IMR-90 (cell line): ENCODE data around the gene PGPEP1.

Experiments used
- CEBPB ChIP-seq: IDR thresholded peaks from 2 replicates; pipeline ENCODE4 v1.6.1; 2012; ENCODE audit warnings: low read depth, low read length, improper control_type of control experiment
- CTCF ChIP-seq: conservative IDR thresholded peaks from 2 replicates; pipeline ENCODE4 v1.5.1; 2012; ENCODE audit warnings: mild to moderate bottlenecking, low read depth, low read length, improper control_type of control experiment
- FOS ChIP-seq: fragments of 150-350 bp; IDR thresholded peaks from 2 replicates; pipeline ENCODE4 v1.6.1; 2016; ENCODE audit warnings: low read depth, low read length
- POLR2A ChIP-seq: IDR thresholded peaks from 2 replicates; pipeline ENCODE4 v1.6.1; 2012; ENCODE audit warnings: mild to moderate bottlenecking, low read depth, low read length
- TF ChIP-seq, protein P1 (sequence below): fragments of 150-350 bp; IDR thresholded peaks from 2 replicates; pipeline ENCODE4 v1.6.1; 2017; ENCODE audit warnings: mild to moderate bottlenecking, antibody characterized with exemption, low read length, low read depth
- TF ChIP-seq, protein P2 (sequence below): fragments of 150-350 bp; IDR thresholded peaks from 2 replicates; pipeline ENCODE4 v1.6.1; 2016; ENCODE audit warnings: low read depth, mild to moderate bottlenecking, low read length, moderate library complexity, borderline replicate concordance

GRCh38 chr19:18385359-18385674, 44.9 kb downstream of the PGPEP1 start:
- TF ChIP-seq CTCF: no peak
- TF ChIP-seq POLR2A: no peak
- no peak for TF ChIP-seq CEBPB
- TF ChIP-seq, protein P1, sequence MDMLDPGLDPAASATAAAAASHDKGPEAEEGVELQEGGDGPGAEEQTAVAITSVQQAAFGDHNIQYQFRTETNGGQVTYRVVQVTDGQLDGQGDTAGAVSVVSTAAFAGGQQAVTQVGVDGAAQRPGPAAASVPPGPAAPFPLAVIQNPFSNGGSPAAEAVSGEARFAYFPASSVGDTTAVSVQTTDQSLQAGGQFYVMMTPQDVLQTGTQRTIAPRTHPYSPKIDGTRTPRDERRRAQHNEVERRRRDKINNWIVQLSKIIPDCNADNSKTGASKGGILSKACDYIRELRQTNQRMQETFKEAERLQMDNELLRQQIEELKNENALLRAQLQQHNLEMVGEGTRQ: no peak
- TF ChIP-seq, protein P2, sequence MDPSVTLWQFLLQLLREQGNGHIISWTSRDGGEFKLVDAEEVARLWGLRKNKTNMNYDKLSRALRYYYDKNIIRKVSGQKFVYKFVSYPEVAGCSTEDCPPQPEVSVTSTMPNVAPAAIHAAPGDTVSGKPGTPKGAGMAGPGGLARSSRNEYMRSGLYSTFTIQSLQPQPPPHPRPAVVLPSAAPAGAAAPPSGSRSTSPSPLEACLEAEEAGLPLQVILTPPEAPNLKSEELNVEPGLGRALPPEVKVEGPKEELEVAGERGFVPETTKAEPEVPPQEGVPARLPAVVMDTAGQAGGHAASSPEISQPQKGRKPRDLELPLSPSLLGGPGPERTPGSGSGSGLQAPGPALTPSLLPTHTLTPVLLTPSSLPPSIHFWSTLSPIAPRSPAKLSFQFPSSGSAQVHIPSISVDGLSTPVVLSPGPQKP: no peak
- TF ChIP-seq FOS: no peak
